Mucosa of stomach (tissue), 1 donor: Measurements from ENCODE around the gene DUSP3.

Experiments
- H3K27me3 ChIP-seq: one replicate; pipeline ENCODE4 v1.7.0; 2013; ENCODE audit warnings: mild to moderate bottlenecking, low read length; ENCODE audit not compliant: control insufficient read depth, insufficient read depth
- H3K36me3 ChIP-seq: one replicate; pipeline ENCODE4 v1.7.0; 2013; ENCODE audit warnings: low read length; ENCODE audit not compliant: control insufficient read depth, insufficient read depth
- H3K4me1 ChIP-seq: one replicate; pipeline ENCODE4 v1.7.0; 2013; ENCODE audit warnings: mild to moderate bottlenecking, low read length; ENCODE audit not compliant: control insufficient read depth, insufficient read depth
- H3K4me3 ChIP-seq: one replicate; pipeline ENCODE4 v1.7.0; 2013; ENCODE audit warnings: low read length
- H3K9ac ChIP-seq: one replicate; pipeline ENCODE4 v1.7.0; 2013; ENCODE audit warnings: mild to moderate bottlenecking, low read length, moderate library complexity
- H3K9me3 ChIP-seq: one replicate; pipeline ENCODE4 v1.7.0; 2013; ENCODE audit warnings: mild to moderate bottlenecking, low read length, moderate library complexity; ENCODE audit not compliant: control insufficient read depth
- donor health status: Pancreatic carcinoma.

DUSP3 gene

DNA sequence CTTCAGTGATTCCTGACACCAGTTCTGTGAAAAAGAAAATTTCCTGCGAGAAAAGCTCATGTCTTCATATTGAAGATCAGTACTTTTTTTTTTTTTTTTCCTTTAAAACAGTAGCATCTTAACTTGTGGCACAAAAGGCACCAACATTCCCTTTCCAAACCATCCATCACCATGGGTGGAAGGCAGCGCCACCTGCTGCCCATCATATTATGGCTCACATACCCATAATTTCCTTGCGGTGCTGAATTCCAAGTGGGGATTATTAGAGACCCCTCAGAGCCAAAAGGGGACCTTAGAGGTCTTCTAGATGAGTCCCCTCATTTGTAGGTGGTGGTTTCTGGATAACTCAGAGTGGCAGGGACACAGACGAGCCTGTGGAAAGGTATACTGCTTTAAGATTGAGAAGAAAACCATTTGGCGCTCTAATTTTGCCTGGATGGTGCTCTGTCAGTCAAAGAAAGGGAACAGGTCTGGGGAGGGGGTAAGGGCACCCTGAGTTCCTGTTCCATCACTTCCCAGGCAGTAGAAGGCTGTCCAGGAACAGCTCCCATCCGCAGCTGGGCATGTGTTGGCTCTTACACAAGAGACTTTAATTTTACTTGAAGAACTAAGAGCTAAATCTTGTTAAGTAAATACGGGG, 12.2 kb downstream of the DUSP3 start:
- Histone ChIP-seq H3K4me1 (peaks cover 18% of the 10 kb centered on the region), H3K36me3 (peaks cover 7% of the 10 kb centered on the region), H3K27me3 (no peaks in the 10 kb centered on the region), H3K9me3 (no peaks in the 10 kb centered on the region), H3K9ac (no peak overlapping the region), H3K4me3 (no peak overlapping the region)

DNA sequence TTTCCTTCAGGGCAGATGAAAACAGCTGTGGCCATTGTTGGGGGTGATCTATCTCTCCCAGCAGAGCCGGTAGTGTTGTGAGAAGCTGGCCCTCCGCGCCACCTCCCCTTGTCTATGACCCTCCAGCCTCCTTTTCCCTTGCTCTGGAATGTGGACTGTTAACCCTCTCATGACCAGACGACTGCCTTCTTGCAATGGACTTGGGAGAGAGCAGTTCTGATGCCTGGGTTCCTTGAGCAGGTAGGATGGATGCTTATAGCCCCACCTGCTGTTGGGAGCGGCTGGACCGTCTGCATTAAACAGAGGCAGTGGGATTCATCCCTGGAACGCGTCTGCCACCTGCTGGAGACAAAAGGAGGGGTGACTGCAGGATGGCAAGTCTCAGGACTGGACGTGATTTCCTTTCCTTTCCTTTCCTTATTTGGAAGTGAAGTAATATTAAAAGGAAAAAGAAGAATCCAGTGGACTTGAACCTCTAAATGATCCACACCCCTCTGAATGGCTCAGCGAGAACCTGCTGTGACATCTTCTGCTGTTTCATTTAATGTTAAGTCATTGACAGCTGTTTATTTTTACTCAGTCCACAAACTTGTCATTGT, 18.4 kb downstream of the DUSP3 start:
- Histone ChIP-seq H3K4me3 (no peak overlapping the region), H3K36me3 (no peaks in the 10 kb centered on the region), H3K9me3 (no peaks in the 10 kb centered on the region), H3K4me1 (peaks cover under 1% of the 10 kb centered on the region), H3K27me3 (peaks cover 26% of the 10 kb centered on the region), H3K9ac (no peak overlapping the region)

DNA sequence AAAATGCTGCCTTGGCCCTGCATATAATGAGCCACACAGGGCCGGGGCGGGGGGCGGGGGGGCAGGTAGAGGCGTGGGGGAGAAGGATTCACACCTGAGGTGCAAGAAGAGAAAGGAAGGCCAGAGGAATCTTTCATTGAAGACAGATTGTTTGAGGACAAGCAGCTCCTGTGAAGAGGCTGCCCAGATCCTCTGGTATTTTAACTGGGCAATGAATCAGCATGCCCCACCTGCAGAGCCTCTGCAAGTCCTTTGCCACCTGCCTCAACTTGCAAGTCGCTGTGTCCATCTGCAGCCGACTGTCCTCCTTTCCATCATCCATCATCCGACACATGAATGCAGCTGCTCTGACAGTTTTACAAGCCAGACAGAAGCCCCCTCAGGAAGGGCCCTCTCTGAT, 18.9 kb downstream of the DUSP3 start:
- Histone ChIP-seq H3K4me3 (no peak overlapping the region), H3K36me3 (no peaks in the 10 kb centered on the region), H3K4me1 (peaks cover 5% of the 10 kb centered on the region), H3K9ac (no peak overlapping the region), H3K9me3 (no peaks in the 10 kb centered on the region), H3K27me3 (peaks cover 31% of the 10 kb centered on the region)

DNA sequence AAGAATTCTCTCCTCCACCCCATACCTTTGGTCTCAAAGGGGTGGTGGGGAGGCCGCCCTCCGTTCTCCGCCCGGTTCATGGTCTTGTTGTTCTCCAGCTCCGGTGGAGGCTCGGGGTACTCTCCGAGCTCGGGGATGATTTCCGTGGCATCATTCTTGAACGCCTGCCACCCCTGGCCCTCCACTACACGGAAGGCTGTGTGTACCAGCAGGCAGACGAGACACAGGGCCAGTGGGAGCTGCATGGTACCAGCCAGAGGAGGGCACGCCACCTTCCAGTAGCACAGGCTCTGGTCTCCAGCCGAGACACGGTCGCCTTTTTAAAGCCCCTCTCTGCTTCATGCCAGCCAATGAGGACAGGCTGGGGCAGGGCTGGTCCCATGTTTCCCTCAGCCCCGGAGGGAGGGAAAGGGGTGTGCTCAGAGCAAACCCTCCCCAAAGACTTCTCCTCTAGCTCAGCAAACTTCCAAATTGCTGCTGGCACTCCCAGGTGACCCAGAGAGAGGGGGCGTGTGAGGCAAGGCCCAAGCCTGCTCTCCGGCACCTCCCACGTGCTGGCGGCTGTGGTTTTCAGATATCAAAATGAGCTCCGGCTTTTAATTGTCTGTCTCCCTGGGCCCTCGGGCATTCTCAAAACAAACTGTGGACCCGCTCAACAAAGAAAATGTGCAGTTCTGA, 20.1 kb downstream of the DUSP3 start, which contains the start of gene SOST:
Gene SOST (minus strand): TSS at position 295 of the 678 bp plus-strand sequence. CDS start 50 bp downstream, at position 245.
- no peaks in the 10 kb centered on the region for H3K9me3 ChIP-seq
- no peaks in the 10 kb centered on the region for H3K36me3 ChIP-seq
- no peak within 1 kb of the TSS for H3K4me3 ChIP-seq
- H3K4me1 ChIP-seq, result peaks cover 6% of the 10 kb centered on the region
- H3K9ac ChIP-seq, result no peak within 1 kb of the TSS
- H3K27me3 ChIP-seq, result peaks cover 39% of the 10 kb centered on the region

DNA sequence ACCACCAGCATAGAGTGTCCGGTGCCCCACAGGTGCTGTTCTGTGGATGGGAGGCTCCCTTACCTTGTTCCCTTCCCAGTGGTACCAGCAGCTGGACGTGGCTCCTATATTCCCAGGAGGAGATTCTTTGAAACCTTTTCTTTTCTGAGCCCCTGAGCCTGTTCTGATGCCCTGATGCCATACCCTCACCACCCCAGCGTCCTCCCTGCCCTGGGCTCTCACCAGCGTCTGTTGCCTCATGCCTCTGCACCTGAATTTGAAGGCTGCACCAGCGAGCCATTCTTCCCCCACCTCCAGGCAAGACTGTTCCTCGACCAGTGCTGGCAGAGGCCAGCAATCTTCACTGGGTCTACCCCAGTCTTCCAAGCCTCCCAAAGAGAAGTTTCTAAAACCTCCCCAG, 20.7 kb downstream of the DUSP3 start:
- Histone ChIP-seq H3K9ac (no peak overlapping the region), H3K9me3 (no peaks in the 10 kb centered on the region), H3K4me1 (peaks cover 6% of the 10 kb centered on the region), H3K36me3 (no peaks in the 10 kb centered on the region), H3K27me3 (peaks cover 39% of the 10 kb centered on the region), H3K4me3 (no peak overlapping the region)

DNA sequence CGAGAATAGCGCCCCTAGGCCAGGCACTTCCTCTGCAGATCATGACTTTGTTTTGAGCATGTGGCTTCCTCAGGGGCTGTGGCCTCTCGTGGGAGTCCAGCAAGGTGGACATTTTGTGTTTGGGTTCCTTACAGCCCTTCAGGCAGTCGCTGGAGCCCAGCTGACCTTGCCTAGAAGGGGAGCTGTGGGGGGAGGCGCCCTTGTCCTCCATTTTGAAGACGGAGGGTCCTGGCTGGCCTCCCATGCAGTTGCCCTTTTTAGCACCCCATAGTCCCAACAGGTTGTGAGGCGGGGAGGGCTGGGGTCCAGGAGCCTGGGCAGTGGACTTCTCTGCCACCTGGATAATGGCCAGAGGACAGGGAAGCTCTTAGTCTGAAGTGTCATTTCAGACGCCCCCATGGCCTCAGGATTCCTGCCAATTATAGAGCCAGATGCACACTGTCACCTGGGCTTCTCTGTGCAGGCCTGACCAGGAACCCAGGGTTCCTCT, 21.6 kb downstream of the DUSP3 start:
- Histone ChIP-seq H3K36me3 (no peaks in the 10 kb centered on the region), H3K4me3 (no peak overlapping the region), H3K9me3 (no peaks in the 10 kb centered on the region), H3K4me1 (peaks cover 6% of the 10 kb centered on the region), H3K27me3 (peaks cover 39% of the 10 kb centered on the region), H3K9ac (no peak overlapping the region)

DNA sequence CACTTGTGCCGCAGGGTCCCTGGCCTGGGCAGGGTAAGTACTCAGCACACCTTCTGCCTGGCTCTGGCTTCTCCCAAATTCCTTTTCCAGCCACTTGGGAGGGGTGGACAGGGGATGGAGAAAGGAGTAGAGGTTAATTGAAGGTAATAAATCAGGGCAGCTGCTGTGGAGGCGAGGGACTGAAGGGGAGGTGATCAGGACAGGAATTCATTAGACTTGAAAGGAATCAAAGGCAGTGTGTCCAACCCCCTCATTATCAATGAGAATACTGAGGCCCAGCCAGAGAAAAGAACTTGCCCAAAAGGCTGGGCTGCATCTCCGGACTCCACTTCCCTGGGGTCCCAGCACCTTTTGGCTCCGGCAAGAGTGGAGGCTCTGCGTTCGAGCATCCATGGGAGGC, 22.6 kb downstream of the DUSP3 start:
- Histone ChIP-seq H3K27me3 (peaks cover 39% of the 10 kb centered on the region), H3K36me3 (no peaks in the 10 kb centered on the region), H3K9me3 (no peaks in the 10 kb centered on the region), H3K9ac (no peak overlapping the region), H3K4me1 (peaks cover 6% of the 10 kb centered on the region), H3K4me3 (no peak overlapping the region)

DNA sequence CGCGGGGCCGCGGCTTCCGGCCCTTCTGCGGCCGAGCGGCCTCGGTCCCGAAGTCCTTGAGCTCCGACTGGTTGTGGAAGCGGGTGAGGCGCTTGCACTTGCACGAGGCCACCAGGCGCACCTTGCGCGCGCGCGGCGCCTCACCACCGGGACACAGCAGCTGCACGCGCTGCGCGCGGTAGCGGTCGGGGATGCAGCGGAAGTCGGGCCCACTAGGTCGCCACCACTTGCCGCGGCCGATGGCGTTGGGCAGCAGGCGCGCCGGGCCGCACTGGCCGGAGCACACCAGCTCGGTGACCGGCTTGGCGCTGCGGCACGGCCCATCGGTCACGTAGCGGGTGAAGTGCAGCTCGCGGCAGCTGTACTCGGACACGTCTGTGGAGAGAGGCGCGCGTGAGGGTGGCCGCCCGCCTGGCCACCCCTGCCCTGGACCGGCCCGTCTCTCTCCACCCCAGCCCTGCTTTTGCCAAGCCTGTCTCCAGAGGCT, 23.3 kb downstream of the DUSP3 start:
- Histone ChIP-seq H3K9me3 (no peaks in the 10 kb centered on the region), H3K36me3 (no peaks in the 10 kb centered on the region), H3K27me3 (peaks cover 39% of the 10 kb centered on the region), H3K4me3 (no peak overlapping the region), H3K9ac (no peak overlapping the region), H3K4me1 (peaks cover 6% of the 10 kb centered on the region)

DNA sequence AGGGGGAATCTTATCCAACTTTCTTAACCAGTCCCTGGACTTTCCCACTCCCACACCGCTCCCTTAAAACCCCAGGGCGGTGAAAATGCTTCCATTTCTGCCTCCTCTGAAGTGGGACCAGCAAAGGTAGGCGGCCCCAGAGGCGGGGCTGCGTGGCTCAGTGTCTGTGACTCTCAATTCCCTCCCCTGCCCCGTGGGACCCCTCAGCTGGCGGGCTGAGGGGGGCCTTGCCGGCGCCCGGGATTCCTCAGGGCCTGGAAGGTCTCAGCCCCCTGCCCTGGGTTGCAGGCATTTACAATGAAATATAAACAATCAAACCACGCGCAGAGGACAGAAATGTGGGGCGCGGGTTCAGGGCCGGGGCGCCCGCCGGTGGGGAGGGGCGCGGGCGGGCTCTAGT, 23.8 kb downstream of the DUSP3 start:
- no peaks in the 10 kb centered on the region for H3K36me3 ChIP-seq
- peaks cover 6% of the 10 kb centered on the region for H3K4me1 ChIP-seq
- no peak overlapping the region for H3K9ac ChIP-seq
- no peak overlapping the region for H3K4me3 ChIP-seq
- H3K9me3 ChIP-seq, result no peaks in the 10 kb centered on the region
- peaks cover 39% of the 10 kb centered on the region for H3K27me3 ChIP-seq

DNA sequence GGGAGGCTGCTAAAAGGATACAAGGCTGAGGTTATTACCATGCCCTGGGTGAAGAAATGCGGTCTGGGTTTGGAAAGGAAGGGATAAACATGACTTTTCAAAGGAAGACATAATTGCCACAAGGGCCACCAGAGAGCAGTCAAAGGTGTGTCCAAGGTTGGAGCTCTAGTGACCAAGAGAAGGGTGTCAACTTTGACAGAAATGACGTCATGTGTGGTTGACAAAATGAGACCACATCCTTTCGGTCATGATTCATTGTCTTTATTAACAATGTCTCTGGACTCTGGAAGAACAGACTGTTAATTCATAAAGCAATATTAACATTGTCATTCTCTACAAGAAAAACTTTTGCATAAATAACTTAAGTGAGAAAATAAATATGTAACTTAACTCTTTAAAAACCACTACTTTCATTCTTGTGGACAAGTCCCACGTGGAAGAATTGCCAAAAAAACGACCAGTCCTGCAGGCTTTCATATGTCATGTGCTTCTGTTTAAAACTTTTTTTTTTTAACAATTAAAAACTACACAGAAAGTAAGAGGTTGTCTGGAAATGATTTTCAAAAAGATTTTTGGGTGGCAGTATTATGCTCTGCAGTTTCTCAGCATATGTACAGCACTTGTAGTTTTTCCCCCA, 25.2 kb downstream of the DUSP3 start:
- H3K36me3 ChIP-seq, result no peaks in the 10 kb centered on the region
- H3K9ac ChIP-seq, result no peak overlapping the region
- H3K4me3 ChIP-seq, result no peak overlapping the region
- H3K27me3 ChIP-seq, result peaks cover 39% of the 10 kb centered on the region
- no peaks in the 10 kb centered on the region for H3K9me3 ChIP-seq
- H3K4me1 ChIP-seq, result peaks cover 6% of the 10 kb centered on the region

DNA sequence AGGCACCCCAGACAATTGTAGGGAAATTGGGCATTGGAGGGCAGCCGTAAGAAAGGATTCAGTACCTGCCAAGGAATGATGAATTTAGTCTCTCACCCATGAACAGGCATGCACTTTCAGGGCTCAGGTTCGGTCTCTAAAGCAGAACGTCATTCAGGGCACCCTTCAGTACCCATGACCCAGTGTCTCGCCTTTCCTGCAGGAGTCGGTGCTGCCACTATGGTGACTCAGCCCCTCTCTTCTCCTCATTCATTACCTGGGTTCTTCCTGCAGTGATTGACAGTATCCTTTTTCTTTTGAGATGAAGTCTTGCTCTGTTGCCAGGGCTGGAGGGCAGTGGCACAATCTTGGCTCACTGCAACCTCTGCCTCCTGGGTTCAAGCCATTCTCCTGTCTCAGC, 28.6 kb downstream of the DUSP3 start:
- no peak overlapping the region for H3K9ac ChIP-seq
- H3K4me3 ChIP-seq, result no peak overlapping the region
- no peaks in the 10 kb centered on the region for H3K9me3 ChIP-seq
- H3K27me3 ChIP-seq, result peaks cover 19% of the 10 kb centered on the region
- no peaks in the 10 kb centered on the region for H3K36me3 ChIP-seq
- peaks cover 4% of the 10 kb centered on the region for H3K4me1 ChIP-seq

DNA sequence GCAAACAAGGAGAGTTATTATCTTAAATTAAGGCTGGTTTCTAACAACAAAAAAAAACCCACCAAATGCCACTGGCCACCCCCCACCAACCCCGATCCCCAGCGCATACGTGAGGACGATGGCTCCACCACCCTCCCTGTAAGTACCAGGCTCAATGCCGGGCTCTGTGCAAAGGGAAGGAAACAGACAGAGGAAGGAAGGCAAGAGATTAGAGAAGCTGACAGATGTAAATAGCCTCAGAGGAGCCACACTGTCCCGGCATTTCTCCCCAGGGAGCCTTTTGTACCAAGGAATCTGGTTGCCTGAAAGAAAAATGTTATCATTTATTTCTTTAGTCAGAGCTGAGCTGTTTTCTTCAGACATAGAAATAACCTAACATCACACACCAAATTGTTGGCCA, 33.2 kb downstream of the DUSP3 start:
- no peaks in the 10 kb centered on the region for H3K9me3 ChIP-seq
- H3K36me3 ChIP-seq, result no peaks in the 10 kb centered on the region
- H3K9ac ChIP-seq, result no peak overlapping the region
- no peaks in the 10 kb centered on the region for H3K4me1 ChIP-seq
- H3K4me3 ChIP-seq, result no peak overlapping the region
- peaks cover 17% of the 10 kb centered on the region for H3K27me3 ChIP-seq
